HepG2 (cell line): ENCODE data around the gene DUSP22. TPM values are rescaled to one million over a fixed set of nuclear protein-coding genes. Genes with fewer than 3 reads are reported as not detected.

Experiments
- ATAC-seq: fragments of 200-7000 bp; cut with Tn5 transposase; 3 replicates; pipeline ENCODE4 v1.9.1; 2020; ENCODE audit warnings: mild to moderate bottlenecking, moderate library complexity
- BruUV-seq: library from RNA; stranded (reverse); fragments of 400-500 nt; replicated peaks from 2 replicates; lab custom pipeline; 2021; lab: Mats Ljungman, UMichigan
- CTCF ChIA-PET: fragments of 300-600 bp; formaldehyde crosslinking; extraction: SDS; loops from one replicate; lab custom pipeline; 2021; ENCODE audit warnings: low total read pairs, inconsistent platforms, low intra/inter-chr PET ratio; lab: Yijun Ruan, JAX
- POLR2A ChIA-PET: fragments of 350-600 bp; sonication (Branson Sonifier 250); formaldehyde crosslinking; loops from one replicate; lab custom pipeline; 2020; ENCODE audit warnings: antibody characterized with exemption, inconsistent platforms; lab: Yijun Ruan, JAX
- DNase-seq: peaks from one replicate; pipeline ENCODE4 v3.0.0-alpha.2; 2015; ENCODE audit warnings: low spot score
- FAIRE-seq: peaks from 3 replicates; lab custom pipeline; 2011; peaks lifted over from hg19 to GRCh38; lab: Jason Lieb, UNC
- H2AFZ ChIP-seq: one replicate; pipeline ENCODE4 v1.6.1; 2011; ENCODE audit warnings: low read length, inconsistent platforms
- H3K27ac ChIP-seq: fragments of 300-600 bp; 3 replicates; pipeline ENCODE4 v1.8.0; 2011; ENCODE audit warnings: mixed run types, mild to moderate bottlenecking, mixed read lengths, low read length, inconsistent platforms; ENCODE audit not compliant: insufficient read depth; ENCODE audit errors: extremely low read length
- H3K27me3 ChIP-seq, 2 experiments: fragments of 200-600 bp in 1 of 2; 2 replicates in 1 of 2; 3 replicates in 1 of 2; pipeline versions ENCODE4 v1.6.0 to v1.8.0; 2011; ENCODE audit warnings: low read length in 2 of 2, mild to moderate bottlenecking in 2 of 2, moderate library complexity in 2 of 2, inconsistent platforms in 1 of 2; ENCODE audit not compliant: insufficient read depth in 2 of 2, control insufficient read depth in 1 of 2
- H3K36me3 ChIP-seq, 2 experiments: fragments of 200-600 bp in 1 of 2; replicated peaks in 1 of 2; 2 replicates in 1 of 2; 3 replicates in 1 of 2; pipeline versions ENCODE4 v1.5.1 to v1.8.0; 2011; ENCODE audit warnings: low read length in 2 of 2, inconsistent platforms in 1 of 2; ENCODE audit not compliant: insufficient read depth in 2 of 2, control insufficient read depth in 1 of 2
- H3K4me1 ChIP-seq: 2 replicates; pipeline ENCODE4 v1.5.1; 2012; ENCODE audit warnings: low read length, inconsistent platforms; ENCODE audit not compliant: insufficient read depth
- H3K4me2 ChIP-seq: 2 replicates; pipeline ENCODE4 v1.6.0; 2011; ENCODE audit warnings: low read depth, low read length, inconsistent platforms
- H3K4me3 ChIP-seq, 3 experiments: fragments of 200-600 bp in 1 of 3; sonication (generic), shearing (Covaris generic) in 1 of 3; replicated peaks in 1 of 3; 2 replicates each; pipeline ENCODE4 v1.5.1; 2011 to 2016; ENCODE audit warnings: low read length in 3 of 3, inconsistent platforms in 2 of 3, low read depth in 2 of 3, mild to moderate bottlenecking in 2 of 3, control low read depth in 1 of 3, mixed read lengths in 1 of 3; ENCODE audit not compliant: insufficient read depth in 1 of 3
- H3K79me2 ChIP-seq: one replicate; pipeline ENCODE4 v1.6.1; 2011; ENCODE audit warnings: low read length, inconsistent platforms; ENCODE audit not compliant: insufficient read depth
- H3K9ac ChIP-seq: 2 replicates; pipeline ENCODE4 v1.6.0; 2011; ENCODE audit warnings: mild to moderate bottlenecking, low read depth, low read length, inconsistent platforms; ENCODE audit not compliant: insufficient read depth
- H3K9me3 ChIP-seq: 2 replicates; pipeline ENCODE4 v1.5.1; 2012; ENCODE audit warnings: mild to moderate bottlenecking, low read length
- H4K20me1 ChIP-seq: 2 replicates; pipeline ENCODE4 v1.6.0; 2011; ENCODE audit warnings: inconsistent platforms, mild to moderate bottlenecking, low read length, moderate library complexity; ENCODE audit not compliant: insufficient read depth
- ATF3 ChIP-seq: sonication (generic); formaldehyde crosslinking; IDR thresholded peaks from 2 replicates; pipeline ENCODE4 v1.4.0; 2020; ENCODE audit warnings: missing genetic modification reagents
- CCAR2 ChIP-seq: fragments of 200-400 bp; formaldehyde crosslinking; optimal IDR thresholded peaks from 2 replicates; pipeline ENCODE3; 2018; ENCODE audit warnings: low read depth, mild to moderate bottlenecking, low read length, moderate library complexity
- KAT7 ChIP-seq: IDR thresholded peaks from 2 replicates; pipeline ENCODE4 v1.6.1; 2018; ENCODE audit warnings: borderline replicate concordance, missing compliant biosample characterization
- MIER2 ChIP-seq: IDR thresholded peaks from 2 replicates; pipeline ENCODE4 v1.6.1; 2016; ENCODE audit warnings: missing biosample characterization, missing genetic modification reagents
- ZNF530 ChIP-seq: sonication (generic); formaldehyde crosslinking; IDR thresholded peaks from 2 replicates; pipeline ENCODE4 v1.5.0; 2020; ENCODE audit warnings: low read depth, mild to moderate bottlenecking, missing genetic modification reagents
- WGBS: methylation state at CpG from one replicate; pipeline ENCODE4 v1.1.6; 2017; ENCODE audit warnings: low lambda C conversion rate; 5-methylcytosine and 5-hydroxymethylcytosine counted together
- in situ Hi-C: cut with HindIII; loops from 2 replicates; pipeline ENCODE4 v1.10.0; 2017; ENCODE audit warnings: low pct_unique_long_range_greater_than_20kb; ENCODE audit not compliant: extremely low pct_ligation_motif_present
- intact Hi-C: fragments of 100-400 bp; cut with micrococcal nuclease; formaldehyde crosslinking; loops from one replicate; pipeline ENCODE4 v1.10.0; 2022; ENCODE audit not compliant: unreplicated experiment
- polyA plus RNA-seq, 8 experiments: library from polyadenylated mRNA; depleted of rRNA in 3 of 8; stranded (reverse) in 7 of 8; unstranded in 1 of 8; fragments of >200 nt; fragmentation: Illumina TruSeq in 4 of 8; extraction: Trizol in 4 of 8; gene quantifications; 2 replicates each; pipeline versions ENCODE4 v1.2.1 to v1.2.3, GENCODE V29; 2011 to 2016; ENCODE audit warnings: low read depth in 4 of 8, missing spikeins in 1 of 8, mixed read lengths in 1 of 8; ENCODE audit not compliant: insufficient read depth in 1 of 8
- total RNA-seq, 5 experiments: library from RNA; depleted of rRNA; stranded (reverse); fragments of >200 nt; fragmentation: Illumina TruSeq; extraction: Trizol; gene quantifications; 2 replicates each; pipeline ENCODE4 v1.2.3, GENCODE V29; 2016; ENCODE audit warnings: low read depth in 1 of 5
- TF ChIP-seq, protein P1 (sequence below): sonication (generic); formaldehyde crosslinking; IDR thresholded peaks from 2 replicates; pipeline ENCODE4 v1.4.0; 2020; ENCODE audit warnings: missing genetic modification reagents

Gene DUSP22
- total and polyA plus RNA-seq, 2 of the 13 experiments (the other 11 are each of a cell fraction or from before 2014, with no cell fraction given), result 20.2 to 32.8 TPM

DNA sequence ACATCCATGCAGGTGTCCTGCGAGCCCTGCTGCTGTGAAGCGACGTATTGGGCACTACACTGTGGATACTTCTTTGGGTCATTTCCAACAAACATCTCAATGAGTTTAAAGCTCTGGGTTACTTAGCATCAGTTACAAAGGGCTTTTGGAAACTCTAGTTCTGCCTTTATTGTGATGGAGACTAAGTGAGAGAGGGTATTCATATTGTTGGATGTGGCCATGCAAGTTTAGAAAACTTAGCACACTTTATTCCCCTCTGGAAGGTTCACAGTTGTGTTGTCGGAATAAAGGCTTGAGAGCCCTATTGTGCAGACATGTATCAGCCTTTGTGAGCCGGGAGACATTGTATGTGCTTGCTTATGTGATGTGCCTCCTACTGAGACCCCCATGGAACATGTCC lies 22.1 kb downstream of the DUSP22 start (continued):
- TF ChIP-seq, protein P1, sequence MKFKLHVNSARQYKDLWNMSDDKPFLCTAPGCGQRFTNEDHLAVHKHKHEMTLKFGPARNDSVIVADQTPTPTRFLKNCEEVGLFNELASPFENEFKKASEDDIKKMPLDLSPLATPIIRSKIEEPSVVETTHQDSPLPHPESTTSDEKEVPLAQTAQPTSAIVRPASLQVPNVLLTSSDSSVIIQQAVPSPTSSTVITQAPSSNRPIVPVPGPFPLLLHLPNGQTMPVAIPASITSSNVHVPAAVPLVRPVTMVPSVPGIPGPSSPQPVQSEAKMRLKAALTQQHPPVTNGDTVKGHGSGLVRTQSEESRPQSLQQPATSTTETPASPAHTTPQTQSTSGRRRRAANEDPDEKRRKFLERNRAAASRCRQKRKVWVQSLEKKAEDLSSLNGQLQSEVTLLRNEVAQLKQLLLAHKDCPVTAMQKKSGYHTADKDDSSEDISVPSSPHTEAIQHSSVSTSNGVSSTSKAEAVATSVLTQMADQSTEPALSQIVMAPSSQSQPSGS (CRISPR knock-in tag), result no peak
- no peak for TF ChIP-seq ZNF530 (CRISPR knock-in tag)
- TF ChIP-seq MIER2 (CRISPR knock-in tag), result no peak
- TF ChIP-seq, all 625 proteins: peak for 0

GRCh38 chr6:315226-315625 lies 22.9 kb downstream of the DUSP22 start:
- intact Hi-C loops, result no loop called here
- no TSS peak for BruUV-seq
- TF ChIP-seq KAT7 (CRISPR knock-in tag), result no peak
- no peak for TF ChIP-seq ATF3
- TF ChIP-seq CCAR2, result no peak
- TF ChIP-seq, all 625 proteins: peak for 0
- H2AFZ ChIP-seq, result no peak overlapping the region
- no peak overlapping the region for H3K27ac ChIP-seq
- in situ Hi-C loops, result no loop called here
- CTCF ChIA-PET, result no interaction called here
- H3K4me1 ChIP-seq, result no peaks in the 10 kb centered on the region
- no peak overlapping the region for H3K4me2 ChIP-seq
- no peaks in the 10 kb centered on the region; a peak in 2 of 5 replicates for H3K27me3 ChIP-seq
- H3K36me3 ChIP-seq, result peaks cover 2% of the 10 kb centered on the region in 2 experiments; a peak in 1 of 5 replicates
- DNase-seq, result no peak
- H3K4me3 ChIP-seq, result no peak overlapping the region
- no peaks in the 10 kb centered on the region for H3K79me2 ChIP-seq
- no peaks in the 10 kb centered on the region for H3K9me3 ChIP-seq
- FAIRE-seq, result no peak
- ATAC-seq, result no peak
- WGBS, result 56% methylated on average over 6 of the region's 6 CpGs
- no peak overlapping the region for H3K9ac ChIP-seq
- POLR2A ChIA-PET, result no interaction called here
- H4K20me1 ChIP-seq, result no peaks in the 10 kb centered on the region
